NCI-H2196 treated with DMSO at 0.1 percent for 48 hours (cell line): Measurements from ENCODE around the gene EIF3K.
A peak's percentile ranks its signal among the peaks of the same experiment; 100 is the strongest.
"Not testable (repeated sequence)": the region's sequence is repeated elsewhere in the genome, so short reads cannot be mapped to it uniquely, and the experiment has no call there.

ENCODE experiments used
- DNase-seq: peaks from one replicate; lab custom pipeline; 2025; ENCODE audit not compliant: unreplicated experiment; lab: John Stamatoyannopoulos, UW

The EIF3K gene

DNA sequence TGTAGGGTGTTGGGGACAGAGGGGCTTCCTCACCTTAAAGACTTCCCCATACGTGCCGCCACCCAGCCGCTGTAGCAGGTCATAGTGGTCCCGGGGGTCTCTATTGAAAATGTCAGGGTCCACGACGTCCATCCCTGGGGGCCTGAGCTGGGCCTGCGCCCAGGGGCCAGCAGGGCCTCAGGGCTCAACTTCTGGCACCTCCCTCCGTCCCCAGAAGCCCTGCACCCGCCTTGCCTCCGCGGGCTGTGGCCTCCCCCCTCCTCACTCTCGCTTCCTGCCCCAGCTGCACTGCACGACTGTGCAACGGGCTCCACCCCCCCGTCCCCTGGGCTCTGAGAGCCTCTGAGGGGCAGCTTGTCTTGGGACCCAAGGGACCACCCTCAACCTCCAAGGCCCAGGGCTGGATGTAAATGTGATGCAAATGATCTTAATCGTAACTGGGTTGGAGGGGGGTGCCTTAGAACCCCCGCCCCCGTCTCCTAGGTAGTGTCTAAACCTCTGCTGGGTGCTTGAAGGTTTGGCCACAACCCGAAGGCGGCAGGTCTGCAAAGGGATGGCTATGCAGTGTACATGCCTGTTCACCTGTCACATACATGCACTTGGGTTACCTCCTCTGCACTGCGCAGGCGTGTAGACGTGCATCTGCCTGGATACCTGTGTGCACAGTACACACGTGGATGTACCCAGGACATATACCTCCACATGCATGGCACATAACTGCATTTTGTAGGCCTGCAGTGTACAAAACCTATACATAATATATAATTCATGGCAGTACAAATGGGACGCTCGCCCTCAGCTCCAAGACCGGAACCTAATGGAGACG, 1.0 kb upstream of the EIF3K start, which contains the start of gene MAP4K1:
TSS of gene MAP4K1 (minus strand) at position 190 of the 826 bp plus-strand sequence. CDS start at position 132, 58 bp downstream.
- DNase-seq = no peak

DNA sequence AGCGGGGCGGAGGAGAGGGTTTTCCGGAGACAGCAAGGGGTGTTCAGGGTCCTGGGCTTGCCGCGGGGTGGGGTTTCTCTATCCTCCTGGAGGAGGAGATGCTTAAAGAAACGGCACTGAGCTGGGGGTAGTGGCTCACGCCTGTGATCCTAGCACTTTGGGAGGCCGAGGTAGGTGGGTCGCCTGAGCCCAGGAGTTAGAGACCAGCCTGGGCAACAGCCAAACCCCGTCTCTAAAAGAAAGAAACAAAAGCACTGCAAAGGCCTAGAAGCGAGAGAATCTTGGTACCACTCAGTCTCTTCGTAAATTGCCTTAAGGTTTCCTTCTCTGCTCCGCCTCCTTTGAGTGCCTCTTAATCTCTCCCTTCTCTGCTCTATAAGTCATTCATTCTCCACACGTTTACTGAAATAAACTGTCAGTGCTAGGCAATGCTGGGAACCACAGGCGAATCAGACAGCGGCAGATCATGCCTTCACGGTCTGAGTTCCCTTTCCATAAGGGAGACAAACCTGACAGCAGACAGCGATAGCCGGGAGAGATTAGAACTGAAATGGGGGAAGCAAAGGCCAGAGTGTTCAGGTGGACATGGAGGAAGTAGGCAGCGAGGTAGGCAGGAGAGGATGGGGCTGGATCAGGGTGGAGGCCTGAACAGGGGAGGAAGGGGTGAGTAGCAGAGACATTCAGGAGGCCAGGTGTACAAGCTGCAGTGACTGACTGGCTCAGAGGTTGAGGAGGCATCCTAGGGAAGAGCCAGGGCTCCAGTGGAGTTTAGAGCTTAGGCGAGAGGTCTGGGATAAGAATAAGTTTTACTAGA, 580 bp downstream of the EIF3K start:
- no peak for DNase-seq

DNA sequence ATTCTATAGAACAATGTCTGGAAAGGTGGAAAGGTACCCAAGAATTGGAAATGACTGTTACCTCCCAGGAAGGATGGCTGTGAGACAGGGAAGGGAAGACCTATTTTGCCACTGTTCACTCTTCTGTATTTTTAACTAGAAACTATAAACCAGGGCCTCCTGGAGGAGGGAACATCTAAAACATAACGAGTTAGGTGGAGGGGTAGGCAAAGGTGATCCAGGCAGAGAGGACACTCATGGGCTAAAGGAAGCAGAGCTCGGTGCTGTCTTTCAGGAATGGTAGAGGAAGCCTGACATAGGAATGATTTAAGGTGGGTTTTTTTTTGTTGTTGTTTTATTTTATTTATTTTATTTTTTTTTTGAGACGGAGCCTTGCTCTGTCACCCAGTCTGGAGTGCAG, 5.8 kb downstream of the EIF3K start:
- DNase-seq = no peak

DNA sequence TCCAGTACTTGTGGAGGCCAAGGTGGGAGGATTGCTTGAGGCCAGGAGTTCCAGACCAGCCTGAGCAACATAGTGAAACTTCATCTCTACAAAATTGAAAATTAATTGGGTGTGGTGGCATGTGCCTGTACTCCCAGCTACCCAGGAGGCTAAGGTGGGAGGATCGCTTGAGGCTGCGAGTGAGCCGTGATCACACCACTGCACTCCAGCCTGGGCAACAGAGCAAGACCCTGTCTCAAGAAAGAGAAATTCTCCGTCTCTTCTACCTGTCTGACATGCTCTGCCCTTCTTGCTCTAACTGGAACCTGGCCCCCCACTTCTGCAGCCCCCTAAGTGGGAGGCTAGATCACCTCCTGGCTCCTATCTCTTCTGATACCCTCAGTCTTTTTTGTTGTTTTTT, 7.4 kb downstream of the EIF3K start:
- no peak for DNase-seq

- no peak for DNase-seq
These were observed 10.6 kb downstream of the EIF3K start for GRCh38 chr19:38629568-38629967.

DNA sequence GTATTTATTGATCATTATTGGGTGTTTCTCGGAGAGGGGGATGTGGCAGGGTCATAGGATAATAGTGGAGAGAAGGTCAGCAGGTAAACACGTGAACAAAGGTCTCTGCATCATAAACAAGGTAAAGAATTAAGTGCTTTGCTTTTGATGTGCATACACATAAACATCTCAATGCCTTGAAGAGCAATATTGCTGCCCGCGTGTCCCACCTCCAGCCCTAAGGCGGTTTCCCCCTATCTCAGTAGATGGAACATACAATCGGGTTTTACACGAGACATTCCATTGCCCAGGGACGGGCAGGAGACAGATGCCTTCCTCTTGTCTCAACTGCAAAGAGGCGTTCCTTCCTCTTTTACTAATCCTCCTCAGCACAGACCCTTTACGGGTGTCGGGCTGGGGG, 12.3 kb downstream of the EIF3K start:
- DNase-seq = not testable (repeated sequence)

DNA sequence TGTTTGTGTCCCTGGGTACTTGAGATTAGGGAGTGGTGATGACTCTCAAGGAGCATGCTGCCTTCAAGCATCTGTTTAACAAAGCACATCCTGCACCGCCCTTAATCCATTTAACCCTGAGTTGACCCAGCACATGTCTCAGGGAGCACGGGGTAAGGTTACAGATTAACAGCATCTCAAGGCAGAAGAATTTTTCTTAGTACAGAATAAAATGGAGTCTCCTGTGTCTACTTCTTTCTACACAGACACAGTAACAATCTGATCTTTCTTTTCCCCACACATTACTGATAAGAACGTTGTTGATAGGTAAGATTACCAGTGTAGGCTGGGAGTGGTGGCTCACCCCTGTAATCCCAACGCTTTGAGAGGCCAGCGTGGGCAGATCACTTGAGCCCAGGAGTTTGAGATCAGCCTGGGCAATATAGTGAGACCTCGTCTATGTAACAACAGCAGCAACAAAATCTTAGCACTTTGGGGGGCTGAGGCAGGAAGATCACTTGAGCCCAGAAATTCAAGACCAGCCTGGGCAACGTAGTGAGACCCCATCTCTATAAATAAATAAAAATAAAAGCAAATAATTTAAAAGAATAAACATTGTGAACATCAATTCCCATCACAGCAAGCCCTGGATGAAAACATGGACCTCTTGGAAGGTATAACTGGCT, 13.0 kb downstream of the EIF3K start:
- DNase-seq = not testable (repeated sequence)

DNA sequence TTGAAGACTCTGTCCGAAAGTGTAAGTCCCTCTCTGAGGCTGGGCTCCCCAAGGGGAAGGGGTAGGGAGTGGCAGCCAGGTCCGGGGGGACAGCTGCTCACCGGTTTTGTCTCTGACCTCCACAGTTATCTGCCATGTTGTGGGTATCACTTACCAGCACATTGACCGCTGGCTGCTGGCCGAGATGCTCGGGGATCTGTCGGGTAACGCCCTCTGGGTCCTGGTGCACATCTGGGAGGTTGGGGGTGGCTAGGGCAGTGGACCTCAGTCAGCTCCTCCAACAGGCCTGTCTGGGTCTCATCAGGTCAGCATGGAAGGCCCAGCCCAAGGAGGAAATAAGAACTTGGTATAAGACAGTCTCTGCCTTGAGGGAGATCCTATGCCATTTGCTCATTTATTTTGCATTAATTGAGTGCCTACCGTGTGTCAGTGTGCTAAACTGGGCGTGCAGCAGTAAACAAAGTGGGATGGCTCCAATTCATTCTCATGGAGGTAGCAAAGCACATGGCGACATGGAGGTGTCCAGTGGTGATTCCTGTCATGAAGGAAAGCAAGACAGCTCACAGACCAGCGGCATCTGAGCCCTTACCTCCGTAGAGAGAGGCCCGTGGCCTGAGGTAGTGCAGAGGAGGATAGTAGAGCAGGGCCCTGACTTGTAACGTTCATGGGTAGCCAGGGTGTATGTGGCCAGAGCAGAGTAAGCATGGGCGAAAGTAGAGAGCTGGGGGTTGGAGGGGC, 13.7 kb downstream of the EIF3K start:
- DNase-seq = no peak

DNA sequence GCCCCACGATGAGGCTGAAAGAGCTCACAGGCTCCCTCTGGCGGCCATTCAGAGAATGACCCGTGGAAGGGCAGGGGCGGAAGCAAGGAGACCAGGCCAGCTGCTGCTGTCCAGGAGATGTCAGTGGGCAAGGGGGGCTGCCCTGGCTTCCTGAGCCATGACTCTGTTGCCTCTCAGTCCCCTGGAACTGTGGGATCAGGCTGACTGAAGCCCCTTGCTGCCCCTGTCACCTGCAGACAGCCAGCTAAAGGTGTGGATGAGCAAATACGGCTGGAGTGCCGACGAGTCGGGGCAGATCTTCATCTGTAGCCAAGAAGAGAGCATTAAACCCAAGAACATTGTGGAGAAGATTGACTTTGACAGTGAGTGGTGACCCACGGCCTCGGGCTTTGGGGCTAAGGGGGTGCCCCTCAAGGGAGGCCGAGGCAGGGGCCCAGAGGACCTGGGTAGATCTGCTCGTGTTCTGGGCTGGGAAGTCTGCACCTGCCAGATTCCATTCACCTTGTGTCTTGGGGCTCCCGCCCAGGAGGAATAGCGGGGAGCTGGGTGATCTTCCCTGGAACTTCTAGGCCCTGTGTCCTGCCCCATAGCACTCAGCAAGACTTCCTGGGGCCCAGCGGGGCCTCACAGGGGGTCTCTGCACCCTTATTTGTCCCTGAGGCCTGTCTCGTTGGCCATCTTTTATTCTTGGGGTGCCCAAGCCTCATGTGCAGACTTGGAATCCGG, 15.9 kb downstream of the EIF3K start:
- DNase-seq = no peak

- DNase-seq = no peak
These were observed 16.8 kb downstream of the EIF3K start for GRCh38 chr19:38635483-38636399.

- DNase-seq = no peak
These were observed 19.5 kb downstream of the EIF3K start for GRCh38 chr19:38638461-38638860.

DNA sequence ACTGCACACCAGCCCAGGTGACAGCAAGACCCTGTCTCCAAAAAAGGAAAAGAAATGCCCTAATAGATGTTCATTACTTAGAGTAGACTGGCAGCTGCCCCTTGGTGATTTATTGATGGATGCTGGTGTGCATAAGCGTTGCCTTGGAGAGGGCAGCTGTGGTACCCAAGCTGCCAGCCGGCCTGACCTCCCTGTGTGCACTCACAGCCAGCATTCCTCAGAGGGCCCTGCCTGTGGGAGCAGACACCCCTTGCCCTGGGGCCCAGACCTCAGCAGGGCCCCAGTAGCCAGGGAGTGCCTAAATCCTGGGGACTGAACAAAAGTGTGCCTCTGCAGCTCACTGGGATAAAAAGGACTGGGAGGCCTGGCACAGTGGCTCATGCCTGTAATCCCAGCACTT, 20.7 kb downstream of the EIF3K start:
- DNase-seq = no peak

GRCh38 chr19:38640368-38640767, 21.4 kb downstream of the EIF3K start:
- no peak for DNase-seq

DNA sequence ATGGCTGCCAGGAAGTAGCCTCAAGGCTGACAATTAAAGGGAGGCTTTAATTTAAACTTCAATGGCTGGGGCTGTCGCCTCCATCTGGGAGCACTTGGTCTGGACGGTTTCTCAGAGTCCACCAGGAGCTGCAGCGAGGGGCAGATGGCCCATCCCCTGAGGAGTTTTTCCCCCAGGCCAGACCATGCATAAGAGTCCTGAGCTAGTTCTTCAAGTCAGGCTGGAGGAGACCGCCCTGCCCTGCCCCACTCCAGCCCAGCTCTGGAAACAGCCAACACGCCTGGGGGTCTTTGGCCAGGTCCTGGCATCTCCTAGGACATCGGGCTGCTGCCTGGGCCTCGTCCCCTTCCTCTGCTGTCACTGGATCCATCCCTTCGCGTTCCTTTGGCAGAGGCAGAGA, 23.2 kb downstream of the EIF3K start:
- DNase-seq = no peak

- DNase-seq = no peak
These were observed 25.7 kb downstream of the EIF3K start for GRCh38 chr19:38644719-38645118.

GRCh38 chr19:38647368-38647965, 28.5 kb downstream of the EIF3K start, which contains the start of gene ACTN4:
ACTN4 (plus strand) TSS chr19:38647649; CDS start chr19:38647746, 97 bp downstream.
- peak; percentile 91 for DNase-seq

- no peak for DNase-seq
These were observed 29.2 kb downstream of the EIF3K start for GRCh38 chr19:38647966-38648768.

DNA sequence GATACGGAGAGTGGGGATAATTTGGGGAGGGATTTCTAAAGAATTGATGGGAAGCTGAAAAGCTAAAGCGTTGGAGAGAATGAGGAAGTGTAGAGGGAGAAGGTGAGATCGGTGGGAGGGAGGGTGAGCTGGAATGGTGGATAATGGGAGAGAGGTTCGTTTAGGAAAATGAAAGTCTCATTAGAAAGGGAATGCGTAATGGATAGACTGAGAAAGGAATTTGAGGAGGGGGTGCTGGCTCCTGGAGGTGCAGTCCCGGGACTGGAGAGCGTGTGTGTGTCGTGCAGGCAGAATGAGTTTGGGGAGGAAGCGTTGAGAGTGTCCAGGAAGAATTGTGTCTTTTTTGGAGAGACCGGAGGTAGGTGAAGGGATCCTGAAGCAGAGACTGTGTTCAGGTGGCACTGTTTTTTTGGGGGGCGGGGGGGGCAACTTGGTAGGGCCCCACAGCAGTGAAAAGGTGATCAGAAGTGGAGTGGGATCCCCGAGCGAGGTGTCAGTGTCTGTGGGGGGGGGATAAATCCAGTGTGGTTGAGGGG, 29.8 kb downstream of the EIF3K start:
- no peak for DNase-seq
